Prostate gland (tissue), 2 donors: ENCODE measurements around the gene OTULINL. TPM values are rescaled to one million over a fixed set of nuclear protein-coding genes. Genes with fewer than 3 reads are reported as not detected.

ENCODE experiments used
- DNase-seq: peaks from one replicate; pipeline ENCODE4 v3.0.0-alpha.2; 2019; ENCODE audit warnings: low spot score
- H3K27ac ChIP-seq, 2 donors: fragments of 200-600 bp; sonication (generic); 2 replicates each; pipeline ENCODE4 v1.5.1; 2017 to 2019
- H3K27me3 ChIP-seq: fragments of 200-600 bp; sonication (generic); replicated peaks from 2 replicates; pipeline ENCODE4 v1.5.1; 2019; ENCODE audit not compliant: insufficient read depth
- H3K36me3 ChIP-seq, 2 donors: fragments of 200-600 bp; sonication (generic); 1 replicate in 1 of 2; 2 replicates in 1 of 2; pipeline versions ENCODE4 v1.5.1 to v1.8.1; 2017 to 2019
- H3K4me1 ChIP-seq: fragments of 200-600 bp; sonication (generic); replicated peaks from 2 replicates; pipeline ENCODE4 v1.5.1; 2019
- H3K4me3 ChIP-seq, 2 donors: fragments of 200-600 bp; sonication (generic); 2 replicates each; pipeline ENCODE4 v1.5.1; 2017 to 2019
- H3K9me3 ChIP-seq: fragments of 200-600 bp; sonication (generic); 2 replicates; pipeline ENCODE4 v1.5.1; 2017
- POLR2A ChIP-seq: fragments of 450-650 bp; IDR thresholded peaks from one replicate; pipeline ENCODE4 v1.6.1; 2016; ENCODE audit warnings: antibody characterized with exemption, mild to moderate bottlenecking
- POLR2AphosphoS5 ChIP-seq: sonication (generic); formaldehyde crosslinking; IDR thresholded peaks from one replicate; pipeline ENCODE4 v1.6.1; 2017; ENCODE audit warnings: antibody characterized with exemption
- whole genome bisulfite sequencing: methylation state at CpG from one replicate; pipeline ENCODE4 v1.1.5; 2018; 5-methylcytosine and 5-hydroxymethylcytosine counted together
- intact Hi-C: fragments of 100-400 bp; cut with DNase I; formaldehyde crosslinking; loops from one replicate; pipeline ENCODE4 v1.14.2; 2022
- total RNA-seq, 2 donors: library from RNA; depleted of rRNA; stranded (reverse); fragments of >200 nt; gene quantifications; one replicate each; pipeline ENCODE4 v1.1.0, GENCODE V29; 2016
- TF ChIP-seq, protein P1 (sequence below), 4 experiments: fragments of 200-600 bp in 2 of 4; fragments of 450-650 bp in 2 of 4; sonication (generic) in 2 of 4; IDR thresholded peaks; 1 replicate in 3 of 4; 2 replicates in 1 of 4; pipeline ENCODE4 v1.5.1; 2016 to 2019; ENCODE audit warnings: antibody characterized with exemption in 4 of 4, mild to moderate bottlenecking in 2 of 4, moderate library complexity in 2 of 4

The OTULINL gene
- total RNA-seq, 2 donors from 2014 or later, result 12.4 to 20.6 TPM

DNA sequence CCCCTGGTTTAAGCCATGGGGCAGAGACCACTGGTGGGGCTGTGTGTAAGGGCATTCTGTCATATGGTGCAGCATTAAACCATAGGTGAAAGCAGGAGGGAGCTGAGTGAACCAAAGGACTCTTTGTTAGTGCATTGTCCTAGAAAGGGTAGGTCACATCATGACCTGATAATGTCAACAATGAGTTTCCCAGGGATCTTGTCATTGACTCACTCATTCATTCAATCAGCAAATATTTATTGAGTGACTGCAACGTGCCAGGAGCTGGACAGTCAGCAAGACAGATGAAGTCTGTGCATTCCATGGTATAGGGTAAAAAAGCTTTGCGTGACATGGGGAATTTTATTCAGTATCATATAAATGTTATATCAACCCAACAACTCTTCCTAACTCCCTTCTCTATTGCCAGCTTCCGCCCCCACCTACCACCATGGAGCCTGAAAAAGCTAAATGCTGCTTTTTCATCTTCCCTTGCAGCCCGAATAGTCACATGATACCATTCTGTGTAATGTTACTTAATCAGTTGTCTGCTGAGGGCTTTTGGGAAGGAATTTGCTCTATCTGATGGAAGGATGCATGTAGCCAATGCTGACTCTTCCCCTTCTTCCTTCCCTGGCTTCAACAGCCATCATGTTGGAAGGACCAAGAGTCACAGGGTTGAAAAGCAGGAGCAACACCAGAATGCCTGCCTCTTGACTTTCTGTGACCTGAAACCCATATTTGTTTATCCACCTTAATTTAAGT, 11.5 kb upstream of the OTULINL start:
- H3K9me3 ChIP-seq, result no peaks in the 10 kb centered on the region
- H3K27me3 ChIP-seq, result no peaks in the 10 kb centered on the region
- intact Hi-C loops, result no loop called here
- TF ChIP-seq POLR2AphosphoS5 (no peak), POLR2A (no peak)
- TF ChIP-seq, protein P1, sequence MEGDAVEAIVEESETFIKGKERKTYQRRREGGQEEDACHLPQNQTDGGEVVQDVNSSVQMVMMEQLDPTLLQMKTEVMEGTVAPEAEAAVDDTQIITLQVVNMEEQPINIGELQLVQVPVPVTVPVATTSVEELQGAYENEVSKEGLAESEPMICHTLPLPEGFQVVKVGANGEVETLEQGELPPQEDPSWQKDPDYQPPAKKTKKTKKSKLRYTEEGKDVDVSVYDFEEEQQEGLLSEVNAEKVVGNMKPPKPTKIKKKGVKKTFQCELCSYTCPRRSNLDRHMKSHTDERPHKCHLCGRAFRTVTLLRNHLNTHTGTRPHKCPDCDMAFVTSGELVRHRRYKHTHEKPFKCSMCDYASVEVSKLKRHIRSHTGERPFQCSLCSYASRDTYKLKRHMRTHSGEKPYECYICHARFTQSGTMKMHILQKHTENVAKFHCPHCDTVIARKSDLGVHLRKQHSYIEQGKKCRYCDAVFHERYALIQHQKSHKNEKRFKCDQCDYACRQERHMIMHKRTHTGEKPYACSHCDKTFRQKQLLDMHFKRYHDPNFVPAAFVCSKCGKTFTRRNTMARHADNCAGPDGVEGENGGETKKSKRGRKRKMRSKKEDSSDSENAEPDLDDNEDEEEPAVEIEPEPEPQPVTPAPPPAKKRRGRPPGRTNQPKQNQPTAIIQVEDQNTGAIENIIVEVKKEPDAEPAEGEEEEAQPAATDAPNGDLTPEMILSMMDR (IDR thresholded peaks at IDR 0.05), result no peak
- no peak for DNase-seq
- no peak overlapping the region for H3K27ac ChIP-seq
- H3K36me3 ChIP-seq, result no peaks in the 10 kb centered on the region
- H3K4me1 ChIP-seq, result no peaks in the 10 kb centered on the region
- no peak overlapping the region for H3K4me3 ChIP-seq
- WGBS, result 75% methylated on average over 4 of the region's 4 CpGs

DNA sequence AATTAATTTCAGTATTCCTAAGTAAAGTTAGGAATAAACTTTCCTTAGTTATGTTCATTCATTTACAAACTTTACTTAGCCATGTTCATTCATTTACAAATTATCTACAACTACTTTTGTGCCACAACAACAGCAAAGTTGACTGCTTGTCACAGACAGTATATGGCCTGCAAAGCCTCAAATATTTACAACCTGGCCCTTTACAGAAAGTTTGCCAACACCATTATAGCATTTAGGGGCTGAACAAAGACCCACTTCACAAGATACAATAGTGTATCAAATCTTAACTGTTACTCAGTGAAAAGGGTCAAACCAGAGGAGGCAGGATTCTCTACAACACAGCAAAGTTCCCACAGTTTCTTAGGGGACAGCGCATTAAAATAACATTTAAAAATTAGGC, 9.7 kb upstream of the OTULINL start:
- H3K36me3 ChIP-seq, result no peaks in the 10 kb centered on the region
- H3K4me3 ChIP-seq, result no peak overlapping the region
- no peaks in the 10 kb centered on the region for H3K27me3 ChIP-seq
- TF ChIP-seq POLR2A (no peak), POLR2AphosphoS5 (no peak)
- TF ChIP-seq, protein P1 (IDR thresholded peaks at IDR 0.05), result no peak
- intact Hi-C loops, result no loop called here
- DNase-seq, result no peak
- no peaks in the 10 kb centered on the region for H3K9me3 ChIP-seq
- no peak overlapping the region for H3K27ac ChIP-seq
- 97% methylated on average over 1 of the region's 1 CpG for WGBS
- H3K4me1 ChIP-seq, result no peaks in the 10 kb centered on the region

DNA sequence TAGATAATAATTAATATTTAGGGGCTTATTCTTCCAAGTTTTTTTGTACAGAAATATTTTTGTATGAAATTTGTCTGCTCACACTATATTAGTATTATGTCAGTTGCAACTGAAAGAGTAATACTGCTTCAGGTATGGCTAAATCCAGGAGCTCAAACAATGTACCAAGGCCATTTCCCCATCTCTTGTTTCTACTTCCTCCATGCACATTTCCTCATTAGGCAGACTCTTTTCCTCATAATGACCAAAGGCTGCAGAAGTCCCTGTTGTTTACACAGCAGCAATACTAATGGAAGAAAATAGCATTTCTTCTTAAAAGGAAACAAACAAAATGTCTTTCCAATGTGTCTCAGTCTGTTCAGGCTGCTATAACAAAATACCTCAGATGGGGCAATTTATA, 9.2 kb upstream of the OTULINL start:
- DNase-seq, result no peak
- Histone ChIP-seq H3K27me3 (no peaks in the 10 kb centered on the region), H3K9me3 (no peaks in the 10 kb centered on the region), H3K27ac (no peak overlapping the region), H3K4me1 (no peaks in the 10 kb centered on the region), H3K4me3 (no peak overlapping the region), H3K36me3 (no peaks in the 10 kb centered on the region)
- TF ChIP-seq POLR2A (no peak), POLR2AphosphoS5 (no peak)
- TF ChIP-seq, protein P1 (IDR thresholded peaks at IDR 0.05), result no peak
- intact Hi-C loops, result no loop called here

DNA sequence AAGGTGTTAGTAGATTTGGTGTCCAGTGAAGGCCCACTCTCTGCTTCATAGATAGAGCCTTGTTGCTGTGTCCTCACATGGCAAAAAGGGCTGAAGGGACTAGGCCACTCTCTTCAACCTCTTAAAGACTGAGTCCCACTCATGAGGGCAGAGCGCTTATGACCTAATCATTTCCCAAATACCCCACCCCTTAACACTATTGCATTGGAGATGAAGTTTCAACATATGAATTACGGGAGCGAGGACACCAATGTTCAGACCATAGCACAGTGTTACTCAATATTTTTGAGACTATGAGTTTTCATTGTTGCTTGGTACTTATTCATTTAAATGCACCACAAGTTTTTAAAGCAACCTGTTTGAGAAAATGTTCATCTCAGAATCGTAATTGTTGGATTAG, 8.8 kb upstream of the OTULINL start:
- no peaks in the 10 kb centered on the region for H3K9me3 ChIP-seq
- H3K36me3 ChIP-seq, result no peaks in the 10 kb centered on the region
- intact Hi-C loops, result no loop called here
- H3K4me3 ChIP-seq, result no peak overlapping the region
- TF ChIP-seq, protein P1 (IDR thresholded peaks at IDR 0.05), result no peak
- TF ChIP-seq POLR2AphosphoS5 (no peak), POLR2A (no peak)
- H3K27me3 ChIP-seq, result no peaks in the 10 kb centered on the region
- no peaks in the 10 kb centered on the region for H3K4me1 ChIP-seq
- whole genome bisulfite sequencing, result 94% methylated on average over 4 of the region's 4 CpGs
- no peak for DNase-seq
- H3K27ac ChIP-seq, result no peak overlapping the region

DNA sequence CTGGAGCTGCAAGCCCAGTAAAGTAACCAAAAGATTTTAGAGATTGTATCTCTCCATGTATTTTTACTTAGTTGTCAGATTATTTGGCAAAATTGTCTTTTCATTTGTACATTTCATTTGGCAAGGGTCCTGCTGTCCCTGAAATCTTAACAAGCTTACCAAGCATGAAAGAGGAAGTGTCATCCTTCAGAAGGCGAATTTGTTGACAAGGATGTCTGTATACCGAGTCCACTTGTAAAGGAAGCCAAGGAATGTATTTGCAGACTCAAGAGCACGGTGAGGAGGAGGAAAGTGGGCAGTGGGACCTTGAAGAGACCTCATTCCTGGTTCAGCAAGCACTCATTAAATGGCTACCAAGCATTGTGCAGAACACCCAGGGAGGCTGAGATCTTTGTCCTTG, 7.5 kb upstream of the OTULINL start:
- DNase-seq, result no peak
- H3K27ac ChIP-seq, result no peak overlapping the region
- WGBS, result 9% methylated on average over 3 of the region's 3 CpGs
- TF ChIP-seq, protein P1 (IDR thresholded peaks at IDR 0.05), result no peak
- TF ChIP-seq POLR2A, result no peak
- peak; percentile 49 for TF ChIP-seq POLR2AphosphoS5
- no peaks in the 10 kb centered on the region for H3K36me3 ChIP-seq
- H3K4me1 ChIP-seq, result no peaks in the 10 kb centered on the region
- H3K9me3 ChIP-seq, result no peaks in the 10 kb centered on the region
- intact Hi-C loops, result no loop called here
- H3K27me3 ChIP-seq, result no peaks in the 10 kb centered on the region
- no peak overlapping the region for H3K4me3 ChIP-seq
